Effector CD4-positive, alpha-beta T cell (primary cell): ENCODE data around the gene MOGAT3.
A peak's percentile ranks its signal among the peaks of the same experiment; 100 is the strongest.

ENCODE experiments used
- DNase-seq: peaks from one replicate; pipeline ENCODE4 v3.0.0-alpha.2; 2020

The MOGAT3 gene

DNA sequence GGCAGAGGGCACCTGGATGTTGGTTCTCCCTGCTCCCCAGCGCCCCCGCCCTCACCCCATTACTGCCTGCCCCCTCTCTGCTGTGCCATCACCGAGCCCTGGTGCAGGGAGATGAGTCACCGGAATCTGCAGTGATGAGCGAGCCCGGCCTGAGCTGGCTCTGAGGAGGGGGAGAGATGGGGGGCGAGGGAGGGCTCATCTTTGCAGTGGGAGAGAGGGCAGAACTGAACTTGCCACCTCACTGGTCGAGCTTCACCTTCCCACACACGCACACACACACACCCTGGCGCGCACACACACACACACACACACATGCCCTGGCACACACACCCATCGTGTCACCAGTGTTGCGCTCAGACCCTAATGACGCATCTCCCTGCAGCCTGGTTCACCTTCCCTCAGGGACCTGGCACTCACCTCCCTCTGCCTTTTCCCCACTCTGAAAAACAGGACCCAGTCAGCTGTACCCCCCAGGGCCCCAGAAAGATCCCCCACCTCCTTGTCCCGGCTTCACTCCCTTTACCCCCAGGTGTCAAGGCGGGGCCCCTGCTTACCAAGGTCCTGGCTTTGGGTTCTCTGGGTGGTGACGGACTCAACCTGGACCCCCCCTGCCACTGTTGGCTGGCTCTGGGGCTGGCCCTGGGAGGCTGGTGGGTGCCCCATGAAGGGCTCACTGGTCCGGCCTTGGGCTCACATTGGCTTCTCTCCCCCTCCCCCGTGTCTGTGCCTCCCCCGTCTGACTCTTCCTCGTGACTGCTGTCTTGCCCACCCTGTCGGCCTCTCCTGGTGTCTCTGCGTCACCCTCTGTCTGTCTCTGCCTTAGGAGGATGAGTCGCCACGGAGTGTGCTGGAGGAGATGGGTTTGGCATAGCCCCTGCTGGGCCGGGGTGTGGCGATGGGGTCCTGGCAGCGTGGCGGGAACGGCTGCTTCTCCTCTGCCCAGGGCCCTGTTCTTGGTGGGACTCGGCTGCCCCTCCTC, 40.9 kb downstream of the MOGAT3 start:
- DNase-seq: no peak

DNA sequence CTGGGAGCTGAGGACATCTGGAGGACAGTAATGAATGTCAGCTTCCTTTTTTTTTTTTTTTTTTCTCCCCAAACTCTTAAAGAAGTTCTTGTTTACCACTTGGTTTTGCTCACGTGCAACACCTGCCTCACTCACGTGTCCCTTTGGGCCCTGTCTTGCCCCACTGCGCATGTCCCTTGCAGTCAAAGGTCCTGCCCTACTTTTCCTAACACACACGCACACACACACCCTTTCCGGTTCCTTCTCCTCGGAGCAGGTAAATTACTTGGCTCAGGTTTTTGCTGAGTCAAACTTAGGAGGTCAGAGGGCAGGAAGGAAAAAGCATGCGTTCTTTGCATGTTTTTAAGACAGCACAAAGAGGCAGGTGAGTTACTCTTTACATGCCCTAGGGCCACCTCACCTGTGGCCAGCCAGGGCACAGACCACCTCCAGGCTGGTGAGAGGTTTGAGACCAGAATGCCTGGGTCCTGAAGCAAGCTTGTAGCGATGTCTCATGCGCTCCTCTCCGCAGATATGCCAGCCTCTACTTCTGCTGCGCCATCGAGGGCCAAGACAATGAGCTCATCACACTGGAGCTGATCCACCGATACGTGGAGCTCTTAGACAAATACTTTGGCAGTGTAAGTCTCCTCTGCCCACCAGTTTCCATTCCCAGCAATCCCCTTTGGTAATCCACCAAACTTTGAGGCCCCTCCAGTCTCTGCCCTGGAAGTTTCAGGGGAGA, 43.8 kb downstream of the MOGAT3 start:
- DNase-seq: no peak

GRCh38 chr7:101156277-101156676, 44.6 kb downstream of the MOGAT3 start:
- no peak for DNase-seq

GRCh38 chr7:101155303-101155702, 45.5 kb downstream of the MOGAT3 start:
- DNase-seq: no peak

GRCh38 chr7:101154693-101155102, 46.1 kb downstream of the MOGAT3 start:
- DNase-seq: no peak

DNA sequence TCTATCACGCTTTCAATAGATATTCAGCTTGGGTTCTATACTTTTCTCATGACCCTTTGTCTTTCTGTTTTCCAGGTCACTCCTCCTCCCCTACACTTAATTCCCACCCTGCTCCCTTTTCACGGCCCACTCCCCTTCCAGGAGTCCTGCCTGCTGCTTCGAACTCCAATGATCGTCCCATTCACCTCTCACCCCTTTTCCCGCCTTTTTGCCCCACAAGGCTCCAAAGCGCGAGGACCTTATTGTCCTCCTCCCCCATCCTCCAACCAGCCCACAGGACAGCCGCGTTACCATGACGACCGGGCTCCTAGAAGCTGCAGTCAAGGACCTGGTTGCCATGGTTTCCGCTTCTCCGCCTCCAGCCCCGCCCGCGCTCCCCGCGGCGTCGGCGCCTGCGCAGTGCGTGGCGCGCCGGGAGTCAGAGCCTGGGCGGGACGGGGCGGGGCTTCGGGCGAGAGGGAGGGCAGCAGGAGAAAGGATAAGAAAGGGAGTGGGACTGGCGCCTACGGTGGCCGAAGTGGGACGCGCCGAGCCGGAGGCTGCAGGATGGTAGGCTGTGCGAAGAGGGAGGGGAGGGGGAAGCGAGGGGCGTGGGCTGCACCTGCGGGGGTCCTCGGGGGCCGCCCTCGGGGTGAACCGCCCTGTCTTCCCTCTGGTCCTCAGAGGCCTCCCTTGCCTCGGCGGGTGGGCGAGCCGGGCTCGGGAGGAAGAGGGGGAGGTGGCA, 46.7 kb downstream of the MOGAT3 start, which contains the start of gene AP1S1:
Gene AP1S1, plus strand, starts transcription at position 508 of the 724 bp plus-strand sequence. Its CDS starts 39 bp downstream, at position 547.
- peak; percentile 83 for DNase-seq

DNA sequence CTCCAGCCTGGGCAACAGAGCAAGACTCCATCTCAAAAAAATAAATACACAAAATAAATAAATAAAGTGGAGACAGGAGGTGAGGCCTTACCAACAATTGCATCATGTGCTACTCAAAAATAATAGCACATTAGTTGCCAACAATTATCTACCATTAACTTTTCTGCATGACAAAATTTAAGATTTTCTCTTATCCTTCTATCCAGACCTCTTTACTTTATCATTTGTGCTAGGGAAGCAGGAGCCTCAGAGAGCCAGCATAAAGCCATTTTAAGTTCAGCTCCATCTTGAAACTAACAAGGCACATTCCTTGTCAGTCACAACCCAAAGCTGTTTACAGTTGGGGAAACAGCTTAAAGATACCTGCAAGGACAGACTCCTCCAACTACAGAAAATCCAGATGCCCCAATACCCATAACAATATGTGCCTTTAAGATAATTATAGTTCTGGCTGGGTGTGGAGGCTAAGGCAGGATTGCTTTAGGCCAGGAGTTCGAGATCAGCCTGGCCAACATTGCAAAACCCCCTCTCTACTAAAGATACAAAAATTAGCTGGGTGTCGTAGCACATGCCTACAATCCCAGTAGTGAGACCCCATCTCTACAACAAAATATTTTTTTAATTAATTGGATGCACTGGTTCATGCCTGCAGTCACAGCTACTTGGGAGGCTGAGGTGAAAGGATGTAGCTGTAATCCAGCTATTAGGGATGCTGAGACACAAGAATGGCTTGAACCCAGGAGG, 48.8 kb downstream of the MOGAT3 start:
- DNase-seq: no peak
